H1 (cell line): ENCODE data around the gene NQO2. TPM values are rescaled to one million over a fixed set of nuclear protein-coding genes. Genes with fewer than 3 reads are reported as not detected.

Experiments
- BACH1 ChIP-seq: IDR thresholded peaks from 2 replicates; pipeline ENCODE4 v1.6.1; 2012; ENCODE audit warnings: low read length, improper control_type of control experiment
- BRCA1 ChIP-seq: IDR thresholded peaks from 2 replicates; pipeline ENCODE4 v1.6.1; 2012; ENCODE audit warnings: low read depth, low read length, improper control_type of control experiment
- CTBP2 ChIP-seq: IDR thresholded peaks from 2 replicates; pipeline ENCODE4 v1.7.0; 2011; ENCODE audit warnings: borderline replicate concordance, mild to moderate bottlenecking, moderate library complexity, mixed read lengths, low read length; ENCODE audit not compliant: insufficient read depth, insufficient read length
- FOSL1 ChIP-seq: IDR thresholded peaks from 2 replicates; pipeline ENCODE4 v1.6.1; 2011; ENCODE audit warnings: mild to moderate bottlenecking, low read depth, low read length, moderate library complexity; ENCODE audit not compliant: insufficient read depth
- GABPA ChIP-seq: IDR thresholded peaks from 2 replicates; pipeline ENCODE4 v1.6.1; 2011; ENCODE audit warnings: mild to moderate bottlenecking, low read length, moderate library complexity, borderline replicate concordance; ENCODE audit not compliant: insufficient read depth
- HDAC2 ChIP-seq, 2 experiments: fragments of 300-600 bp in 1 of 2; sonication (generic) in 1 of 2; IDR thresholded peaks; 2 replicates each; pipeline ENCODE4 v1.6.1; 2011 to 2012; ENCODE audit warnings: low read depth in 2 of 2, low read length in 2 of 2, mild to moderate bottlenecking in 2 of 2, moderate library complexity in 2 of 2, borderline replicate concordance in 1 of 2, inconsistent platforms in 1 of 2
- POLR2A ChIP-seq, 2 experiments: IDR thresholded peaks; 1 replicate in 1 of 2; 2 replicates in 1 of 2; pipeline ENCODE4 v1.6.1; 2011; ENCODE audit warnings: low read depth in 2 of 2, low read length in 2 of 2, mild to moderate bottlenecking in 2 of 2; ENCODE audit errors: control extremely low read depth in 1 of 2
- POLR2AphosphoS5 ChIP-seq: IDR thresholded peaks from 2 replicates; pipeline ENCODE4 v1.6.1; 2011; ENCODE audit warnings: low read depth, low read length
- SP2 ChIP-seq: IDR thresholded peaks from 2 replicates; pipeline ENCODE4 v1.6.1; 2012; ENCODE audit warnings: mild to moderate bottlenecking, low read length, inconsistent platforms
- SRF ChIP-seq: IDR thresholded peaks from 2 replicates; pipeline ENCODE4 v1.6.1; 2011; ENCODE audit warnings: mild to moderate bottlenecking, low read depth, low read length, moderate library complexity
- polyA plus RNA-seq, 7 experiments: library from polyadenylated mRNA; depleted of rRNA in 3 of 7; stranded (reverse) in 5 of 7; unstranded in 2 of 7; fragments of >200 nt in 5 of 7; fragments of 200-250 nt in 2 of 7; gene quantifications; 1 replicate in 5 of 7; 2 replicates in 1 of 7; 4 replicates in 1 of 7; pipeline versions ENCODE4 v1.2.1 to v1.2.3, GENCODE V29; 2011 to 2013; ENCODE audit warnings: missing spikeins in 2 of 7, mixed read lengths in 2 of 7
- total RNA-seq: library from RNA; stranded (reverse); fragmentation: NEBNext Ultra II Directional; extraction: Animal tissue kit (Norgen Biotek cat#: 25700); gene quantifications from 2 replicates; pipeline ENCODE4 v1.2.1, GENCODE V29; 2021
- TF ChIP-seq, protein P1 (sequence below): IDR thresholded peaks from 2 replicates; pipeline ENCODE4 v1.6.1; 2011; ENCODE audit warnings: low read depth, mild to moderate bottlenecking, low read length; ENCODE audit not compliant: insufficient read depth
- TF ChIP-seq, protein P2 (sequence below), 3 experiments: IDR thresholded peaks; 1 replicate in 2 of 3; 2 replicates in 1 of 3; pipeline versions ENCODE4 v1.5.1 to v1.6.1; 2011; ENCODE audit warnings: low read length in 3 of 3, mild to moderate bottlenecking in 3 of 3, inconsistent platforms in 2 of 3, low read depth in 1 of 3, moderate library complexity in 1 of 3; ENCODE audit not compliant: insufficient read depth in 1 of 3; ENCODE audit errors: control extremely low read depth in 1 of 3

Gene NQO2
- total and polyA plus RNA-seq, 2 of the 8 experiments (the other 6 are each of a cell fraction or from before 2014, with no cell fraction given) = 135 to 168 TPM

DNA sequence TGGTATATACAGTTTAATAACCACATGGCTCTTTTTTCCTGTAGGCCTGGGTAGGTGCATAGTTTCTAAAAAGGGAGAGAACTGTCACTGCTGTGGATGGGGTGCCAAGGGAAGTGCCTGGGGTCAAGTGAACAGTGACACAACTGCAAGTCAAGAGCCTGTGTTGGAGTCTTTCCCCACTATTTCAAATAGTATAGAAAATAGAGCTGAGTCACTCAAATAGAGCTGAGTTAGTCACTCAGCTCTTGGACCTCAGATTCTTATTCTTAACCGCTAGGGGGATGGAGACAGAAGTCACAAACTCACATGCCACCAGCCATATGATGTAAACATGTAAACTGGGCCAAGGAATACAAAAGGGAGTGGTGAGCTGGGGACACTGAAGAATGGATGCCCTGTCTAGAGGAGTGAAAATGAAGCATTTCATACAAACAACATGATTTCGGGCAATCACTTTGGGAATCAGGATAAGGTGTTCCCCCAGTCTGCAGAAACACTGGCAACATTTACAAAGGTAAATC is 2.1 kb downstream of the NQO2 start (continued):
- no peak for TF ChIP-seq SRF
- TF ChIP-seq BRCA1 = no peak
- TF ChIP-seq CTBP2 = no peak
- no peak for TF ChIP-seq POLR2A (IDR thresholded peaks at IDR 0.05; ENCODE audit: control extremely low read depth in 1 of 2, low read depth in 2 of 2, low read length in 2 of 2)
- no peak for TF ChIP-seq FOSL1
- TF ChIP-seq SP2 = no peak
- TF ChIP-seq, protein P1, sequence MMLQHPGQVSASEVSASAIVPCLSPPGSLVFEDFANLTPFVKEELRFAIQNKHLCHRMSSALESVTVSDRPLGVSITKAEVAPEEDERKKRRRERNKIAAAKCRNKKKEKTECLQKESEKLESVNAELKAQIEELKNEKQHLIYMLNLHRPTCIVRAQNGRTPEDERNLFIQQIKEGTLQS = no peak
- no peak for TF ChIP-seq GABPA
- peak in 1 of 2 experiments; percentile 54; a peak in 1 of 4 replicates for TF ChIP-seq HDAC2 (IDR thresholded peaks at IDR 0.05; ENCODE audit: borderline replicate concordance in 1 of 2, low read depth in 2 of 2, low read length in 2 of 2)
- peak; percentile 100 for TF ChIP-seq BACH1
- no peak for TF ChIP-seq POLR2AphosphoS5
- TF ChIP-seq, protein P2, sequence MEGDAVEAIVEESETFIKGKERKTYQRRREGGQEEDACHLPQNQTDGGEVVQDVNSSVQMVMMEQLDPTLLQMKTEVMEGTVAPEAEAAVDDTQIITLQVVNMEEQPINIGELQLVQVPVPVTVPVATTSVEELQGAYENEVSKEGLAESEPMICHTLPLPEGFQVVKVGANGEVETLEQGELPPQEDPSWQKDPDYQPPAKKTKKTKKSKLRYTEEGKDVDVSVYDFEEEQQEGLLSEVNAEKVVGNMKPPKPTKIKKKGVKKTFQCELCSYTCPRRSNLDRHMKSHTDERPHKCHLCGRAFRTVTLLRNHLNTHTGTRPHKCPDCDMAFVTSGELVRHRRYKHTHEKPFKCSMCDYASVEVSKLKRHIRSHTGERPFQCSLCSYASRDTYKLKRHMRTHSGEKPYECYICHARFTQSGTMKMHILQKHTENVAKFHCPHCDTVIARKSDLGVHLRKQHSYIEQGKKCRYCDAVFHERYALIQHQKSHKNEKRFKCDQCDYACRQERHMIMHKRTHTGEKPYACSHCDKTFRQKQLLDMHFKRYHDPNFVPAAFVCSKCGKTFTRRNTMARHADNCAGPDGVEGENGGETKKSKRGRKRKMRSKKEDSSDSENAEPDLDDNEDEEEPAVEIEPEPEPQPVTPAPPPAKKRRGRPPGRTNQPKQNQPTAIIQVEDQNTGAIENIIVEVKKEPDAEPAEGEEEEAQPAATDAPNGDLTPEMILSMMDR (IDR thresholded peaks at IDR 0.05; ENCODE audit: control extremely low read depth in 1 of 3, insufficient read depth in 1 of 3, low read depth in 1 of 3, low read length in 3 of 3) = peak in 2 of 3 experiments; percentile 42 to 67; a peak in 2 of 4 replicates
